Keratinocyte (primary cell): ENCODE results near the gene CCDC97. TPM values are rescaled to one million over a fixed set of nuclear protein-coding genes. Genes with fewer than 3 reads are reported as not detected.

Experiments used
- DNase-seq: peaks from one replicate; pipeline ENCODE4 v3.0.0-alpha.2; 2011; ENCODE audit warnings: low read depth, missing footprints, low spot score
- FAIRE-seq: peaks from 2 replicates; lab custom pipeline; 2011; peaks lifted over from hg19 to GRCh38; lab: Jason Lieb, UNC
- H2AFZ ChIP-seq: 2 replicates; pipeline ENCODE4 v1.6.0; 2012; ENCODE audit warnings: low read length, control low read depth, inconsistent platforms; ENCODE audit not compliant: control insufficient read depth
- H3K27ac ChIP-seq: 2 replicates; pipeline ENCODE4 v1.5.1; 2011; ENCODE audit warnings: low read length; ENCODE audit not compliant: control insufficient read depth, insufficient read depth
- H3K27me3 ChIP-seq: 3 replicates; pipeline ENCODE4 v1.6.0; 2011; ENCODE audit warnings: low read length; ENCODE audit not compliant: control insufficient read depth, insufficient read depth; ENCODE audit errors: extremely low read depth
- H3K36me3 ChIP-seq, 2 experiments: 2 replicates in 1 of 2; 3 replicates in 1 of 2; pipeline ENCODE4 v1.5.1; 2011; ENCODE audit warnings: low read length in 2 of 2, mild to moderate bottlenecking in 1 of 2; ENCODE audit not compliant: control insufficient read depth in 2 of 2, insufficient read depth in 2 of 2; ENCODE audit errors: extremely low read depth in 1 of 2
- H3K4me1 ChIP-seq: 3 replicates; pipeline ENCODE4 v1.5.1; 2011; ENCODE audit warnings: low read length; ENCODE audit not compliant: control insufficient read depth, insufficient read depth; ENCODE audit errors: extremely low read depth
- H3K4me2 ChIP-seq: 3 replicates; pipeline ENCODE4 v1.6.0; 2011; ENCODE audit warnings: low read depth, low read length; ENCODE audit not compliant: control insufficient read depth, insufficient read depth; ENCODE audit errors: extremely low read depth
- H3K4me3 ChIP-seq, 3 experiments: fragments of 200-600 bp in 1 of 3; sonication (generic) in 1 of 3; 2 replicates in 2 of 3; 3 replicates in 1 of 3; pipeline ENCODE4 v1.5.1; 2011 to 2016; ENCODE audit warnings: low read length in 3 of 3, mild to moderate bottlenecking in 3 of 3, control low read depth in 2 of 3, inconsistent platforms in 1 of 3, low read depth in 1 of 3, mixed read lengths in 1 of 3, mixed run types in 1 of 3, moderate library complexity in 1 of 3; ENCODE audit not compliant: control insufficient read depth in 2 of 3, insufficient read depth in 2 of 3; ENCODE audit errors: extremely low read depth in 1 of 3
- H3K79me2 ChIP-seq: 2 replicates; pipeline ENCODE4 v1.6.0; 2012; ENCODE audit warnings: low read length; ENCODE audit not compliant: control insufficient read depth, insufficient read depth
- H3K9ac ChIP-seq: 3 replicates; pipeline ENCODE4 v1.6.0; 2011; ENCODE audit warnings: low read length; ENCODE audit not compliant: control insufficient read depth, insufficient read depth; ENCODE audit errors: extremely low read depth
- H3K9me1 ChIP-seq: 3 replicates; pipeline ENCODE4 v1.6.0; 2011; ENCODE audit warnings: low read length; ENCODE audit not compliant: control insufficient read depth, insufficient read depth; ENCODE audit errors: extremely low read depth
- H3K9me3 ChIP-seq: 2 replicates; pipeline ENCODE4 v1.5.1; 2012; ENCODE audit warnings: low read depth, low read length; ENCODE audit not compliant: control insufficient read depth
- H4K20me1 ChIP-seq: 3 replicates; pipeline ENCODE4 v1.6.0; 2011; ENCODE audit warnings: low read length; ENCODE audit not compliant: control insufficient read depth, insufficient read depth; ENCODE audit errors: extremely low read depth
- CTCF ChIP-seq, 3 experiments: IDR thresholded peaks in 1 of 3; conservative IDR thresholded peaks in 1 of 3; optimal IDR thresholded peaks in 1 of 3; 2 replicates in 2 of 3; 3 replicates in 1 of 3; pipeline versions ENCODE3 to v1.5.1; 2011; ENCODE audit warnings: low read length in 3 of 3, mild to moderate bottlenecking in 3 of 3, moderate library complexity in 2 of 3, control low read depth in 1 of 3, inconsistent platforms in 1 of 3; ENCODE audit not compliant: insufficient read depth in 2 of 3; ENCODE audit errors: extremely low read depth in 1 of 3
- EZH2 ChIP-seq: IDR thresholded peaks from one replicate; pipeline ENCODE4 v1.6.1; 2012; ENCODE audit warnings: inconsistent platforms, mild to moderate bottlenecking, low read length, moderate library complexity
- dilution Hi-C: fragments of 300-500 bp; cut with MboI; formaldehyde crosslinking; loops from one replicate; pipeline ENCODE4 v1.7.0; 2020; ENCODE audit warnings: low sequenced_read_pairs; ENCODE audit not compliant: extremely low pct_ligation_motif_present
- polyA plus RNA-seq, 5 experiments: library from polyadenylated mRNA; depleted of rRNA in 3 of 5; stranded (reverse) in 3 of 5; stranded (forward) in 1 of 5; unstranded in 1 of 5; fragments of >200 nt; gene quantifications; 1 replicate in 1 of 5; 2 replicates in 3 of 5; 3 replicates in 1 of 5; pipeline versions ENCODE4 v1.2.1 to v1.2.3, GENCODE V29; 2011 to 2012; ENCODE audit warnings: missing spikeins in 2 of 5, low read depth in 1 of 5, low replicate concordance in 1 of 5

The CCDC97 gene
- polyA plus RNA-seq, 1 donor (not counting 4 experiments of a cell fraction or from before 2014, with no cell fraction given), result 6.8 TPM

DNA sequence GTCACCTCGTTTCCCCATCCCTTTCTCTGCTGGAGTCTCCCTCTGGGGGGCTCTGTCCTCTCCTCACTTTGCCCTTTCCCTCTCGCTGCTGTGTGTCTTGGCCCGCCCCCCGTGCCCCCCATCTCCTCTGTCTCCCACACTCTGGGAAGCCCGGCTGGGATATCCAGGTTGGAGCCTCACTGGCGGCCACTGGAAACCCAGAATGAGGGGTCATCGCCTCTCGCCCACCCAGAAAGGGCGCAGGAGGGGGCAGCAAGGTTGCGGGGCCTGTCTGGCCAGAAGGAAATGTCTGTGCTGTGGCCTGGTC lies 15.6 kb downstream of the CCDC97 start:
- dilution Hi-C loops, result no loop called here
- DNase-seq (no peak), FAIRE-seq (no peak)
- Histone ChIP-seq H3K9me3 (no peaks in the 10 kb centered on the region), H3K27ac (no peak overlapping the region), H3K4me3 (no peak overlapping the region), H3K27me3 (no peaks in the 10 kb centered on the region), H4K20me1 (peaks cover 5% of the 10 kb centered on the region), H3K4me2 (no peak overlapping the region), H3K9me1 (no peaks in the 10 kb centered on the region), H3K4me1 (peaks cover 27% of the 10 kb centered on the region), H2AFZ (no peak overlapping the region), H3K79me2 (peaks cover 2% of the 10 kb centered on the region), H3K9ac (no peak overlapping the region), H3K36me3 (peaks cover 8 to 20% of the 10 kb centered on the region in 2 experiments)
- no peak for TF ChIP-seq CTCF (optimal IDR thresholded peaks at IDR 0.05 in 1 of 3, IDR thresholded peaks at IDR 0.05 in 1 of 3, conservative IDR thresholded peaks at IDR 0.05 in 1 of 3; ENCODE audit: extremely low read depth in 1 of 3, insufficient read depth in 2 of 3, low read length in 3 of 3)
- no peak for TF ChIP-seq EZH2

- Histone ChIP-seq H3K9me3 (no peaks in the 10 kb centered on the region), H3K36me3 (peaks cover 10 to 21% of the 10 kb centered on the region in 2 experiments), H3K4me2 (no peak overlapping the region), H3K4me1 (peaks cover 27% of the 10 kb centered on the region), H2AFZ (no peak overlapping the region), H3K27ac (no peak overlapping the region), H3K4me3 (no peak overlapping the region), H4K20me1 (peaks cover 6% of the 10 kb centered on the region), H3K9ac (no peak overlapping the region), H3K9me1 (no peaks in the 10 kb centered on the region), H3K79me2 (peaks cover 2% of the 10 kb centered on the region), H3K27me3 (no peaks in the 10 kb centered on the region)
- dilution Hi-C loops, result no loop called here
- no peak for DNase-seq
- no peak for TF ChIP-seq CTCF (optimal IDR thresholded peaks at IDR 0.05 in 1 of 3, IDR thresholded peaks at IDR 0.05 in 1 of 3, conservative IDR thresholded peaks at IDR 0.05 in 1 of 3; ENCODE audit: extremely low read depth in 1 of 3, insufficient read depth in 2 of 3, low read length in 3 of 3)
- TF ChIP-seq EZH2, result no peak
- no peak for FAIRE-seq
Measured at GRCh38 chr19:41325947-41326706, 16.2 kb downstream of the CCDC97 start.
